GM18868 (cell line): ENCODE measurements around the gene RFC3.
"Not testable (repeated sequence)": the region's sequence is repeated elsewhere in the genome, so short reads cannot be mapped to it uniquely, and the experiment has no call there.

ENCODE experiments used
- ATAC-seq: cut with Tn5 transposase; IDR thresholded peaks from one replicate; pipeline ENCODE4 v1.9.1; 2021; ENCODE audit warnings: mild to moderate bottlenecking, moderate library complexity; ENCODE audit not compliant: unreplicated experiment

RFC3 gene

GRCh38 chr13:33806470-33807248 lies 11.3 kb upstream of the RFC3 start:
- no peak for ATAC-seq

- ATAC-seq = not testable (repeated sequence)
These were observed 5.1 kb upstream of the RFC3 start for GRCh38 chr13:33812829-33813228.

- ATAC-seq = no peak
These were observed 2.9 kb upstream of the RFC3 start for GRCh38 chr13:33815011-33815550.

- ATAC-seq = no peak
These were observed 1.0 kb upstream of the RFC3 start for GRCh38 chr13:33816912-33817311.

- ATAC-seq = peak; percentile 9
These were observed 442 bp upstream of the RFC3 start for GRCh38 chr13:33817513-33817900.

- ATAC-seq = no peak
These were observed 7.1 kb downstream of the RFC3 start for GRCh38 chr13:33825083-33825482.

- ATAC-seq = no peak
These were observed 9.2 kb downstream of the RFC3 start for GRCh38 chr13:33827139-33827538.

GRCh38 chr13:33828431-33829129 lies 10.6 kb downstream of the RFC3 start:
- no peak for ATAC-seq

- no peak for ATAC-seq
These were observed 14.9 kb downstream of the RFC3 start for GRCh38 chr13:33832872-33833271.

GRCh38 chr13:33838647-33839046 lies 20.7 kb downstream of the RFC3 start:
- ATAC-seq = no peak

- no peak for ATAC-seq
These were observed 22.5 kb downstream of the RFC3 start for GRCh38 chr13:33840402-33840801.

GRCh38 chr13:33842207-33842606 lies 24.3 kb downstream of the RFC3 start:
- no peak for ATAC-seq

- no peak for ATAC-seq
These were observed 25.0 kb downstream of the RFC3 start for GRCh38 chr13:33842986-33843385.

GRCh38 chr13:33845572-33846302 lies 27.8 kb downstream of the RFC3 start:
- peak; percentile 3 for ATAC-seq

- ATAC-seq = peak; percentile 82
These were observed 28.5 kb downstream of the RFC3 start for GRCh38 chr13:33846303-33847062.

GRCh38 chr13:33849211-33849610 lies 31.3 kb downstream of the RFC3 start:
- no peak for ATAC-seq

- ATAC-seq = no peak
These were observed 37.5 kb downstream of the RFC3 start for GRCh38 chr13:33855371-33855895.

GRCh38 chr13:33859691-33860303 lies 41.8 kb downstream of the RFC3 start:
- ATAC-seq = no peak

- ATAC-seq = no peak
These were observed 42.6 kb downstream of the RFC3 start for GRCh38 chr13:33860526-33860925.

- ATAC-seq = no peak
These were observed 44.1 kb downstream of the RFC3 start for GRCh38 chr13:33862016-33862415.
